HL-60 (cell line): ENCODE measurements around the gene CD82.

Experiments used
- DNase-seq, 2 experiments: peaks; one replicate each; pipeline ENCODE4 v3.0.0-alpha.2; 2010 to 2020; ENCODE audit warnings: low read depth in 1 of 2, low spot score in 1 of 2
- H3K27ac ChIP-seq: fragments of 250-450 bp; sonication (Bioruptor Pico); replicated peaks from 2 replicates; pipeline ENCODE4 v1.5.1; 2020; ENCODE audit warnings: mild to moderate bottlenecking, moderate library complexity
- H3K27me3 ChIP-seq: fragments of 250-450 bp; sonication (Bioruptor Pico); 2 replicates; pipeline ENCODE4 v1.5.1; 2021; ENCODE audit warnings: mild to moderate bottlenecking, moderate library complexity; ENCODE audit not compliant: insufficient read depth, poor library complexity, severe bottlenecking
- H3K4me3 ChIP-seq: replicated peaks from 2 replicates; pipeline ENCODE4 v1.5.1; 2011; ENCODE audit warnings: mild to moderate bottlenecking, control low read depth, low read length; ENCODE audit not compliant: insufficient read depth
- CTCF ChIP-seq: IDR thresholded peaks from one replicate; pipeline ENCODE4 v1.5.1; 2011; ENCODE audit warnings: low read length, control low read depth, inconsistent platforms; ENCODE audit not compliant: insufficient read depth
- GABPA ChIP-seq: IDR thresholded peaks from 2 replicates; pipeline ENCODE4 v1.6.1; 2012; ENCODE audit warnings: low read depth
- POLR2AphosphoS5 ChIP-seq: IDR thresholded peaks from 2 replicates; pipeline ENCODE4 v1.6.1; 2012; ENCODE audit warnings: low read depth
- REST ChIP-seq: IDR thresholded peaks from 2 replicates; pipeline ENCODE4 v1.6.1; 2012; ENCODE audit warnings: low read depth; ENCODE audit not compliant: insufficient replicate concordance
- SPI1 ChIP-seq: IDR thresholded peaks from 2 replicates; pipeline ENCODE4 v1.6.1; 2012; ENCODE audit warnings: low read depth, mild to moderate bottlenecking, borderline replicate concordance

CD82 gene

GRCh38 chr11:44577231-44577830 is 11.9 kb downstream of the CD82 start:
- no peak for DNase-seq
- TF ChIP-seq CTCF (no peak), SPI1 (no peak), GABPA (no peak), POLR2AphosphoS5 (no peak), REST (no peak)
- H3K4me3 ChIP-seq: no peak overlapping the region
- peak overlapping the region; percentile 68 for H3K27ac ChIP-seq
- H3K27me3 ChIP-seq: no peaks in the 10 kb centered on the region

- H3K27me3 ChIP-seq: no peaks in the 10 kb centered on the region
- no peak overlapping the region for H3K4me3 ChIP-seq
- peak in 1 of 2 experiments; percentile 85 for DNase-seq
- TF ChIP-seq POLR2AphosphoS5 (peak; percentile 61), SPI1 (peak; percentile 96), CTCF (no peak), REST (no peak), GABPA (no peak)
- peak overlapping the region; percentile 68 for H3K27ac ChIP-seq
These were observed 12.8 kb downstream of the CD82 start for GRCh38 chr11:44578279-44578678.

GRCh38 chr11:44579302-44579761 is 13.9 kb downstream of the CD82 start:
- no peaks in the 10 kb centered on the region for H3K27me3 ChIP-seq
- DNase-seq: no peak
- H3K27ac ChIP-seq: peak overlapping the region; percentile 68
- H3K4me3 ChIP-seq: no peak overlapping the region
- TF ChIP-seq REST: no peak
- no peak for TF ChIP-seq CTCF
- no peak for TF ChIP-seq GABPA
- TF ChIP-seq POLR2AphosphoS5: no peak
- no peak for TF ChIP-seq SPI1
